ENCODE measurements around the gene IFNA7.
"Not testable (repeated sequence)": the region's sequence is repeated elsewhere in the genome, so short reads cannot be mapped to it uniquely, and the experiment has no call there.

Gene IFNA7

GRCh38 chr9:21233258-21233657, 31.3 kb upstream of the IFNA7 start:
- DNase-seq (ENCODE audit: insufficient read length, low spot score) (no peak), FAIRE-seq (no peak)
- no peak for TF ChIP-seq CTCF (IDR thresholded peaks at IDR 0.05; ENCODE audit: insufficient read depth, missing control alignments)

- TF ChIP-seq CTCF (IDR thresholded peaks at IDR 0.05; ENCODE audit: insufficient read depth, missing control alignments): no peak
- DNase-seq (ENCODE audit: insufficient read length, low spot score) (no peak), FAIRE-seq (no peak)
Measured at GRCh38 chr9:21228122-21228521, 26.1 kb upstream of the IFNA7 start, which contains the start of gene IFNA17. Gene IFNA17, minus strand, starts transcription at chr9:21228222. Its CDS starts 49 bp downstream, at chr9:21228173.

GRCh38 chr9:21217211-21217610, 15.2 kb upstream of the IFNA7 start, which contains the start of gene IFNA16:
Gene IFNA16, minus strand, starts transcription at chr9:21217311. Its CDS starts 6 bp downstream, at chr9:21217305.
- FAIRE-seq; DNase-seq (ENCODE audit: insufficient read length, low spot score): not testable (repeated sequence)

GRCh38 chr9:21213411-21214326, 11.7 kb upstream of the IFNA7 start:
- TF ChIP-seq CTCF (IDR thresholded peaks at IDR 0.05; ENCODE audit: insufficient read depth, missing control alignments): peak; percentile 48
- not testable (repeated sequence) for DNase-seq (ENCODE audit: insufficient read length, low spot score); FAIRE-seq

GRCh38 chr9:21212160-21212559, 10.2 kb upstream of the IFNA7 start:
- FAIRE-seq; DNase-seq (ENCODE audit: insufficient read length, low spot score): not testable (repeated sequence)

- not testable (repeated sequence) for FAIRE-seq; DNase-seq (ENCODE audit: insufficient read length, low spot score)
Measured at GRCh38 chr9:21210782-21211181, 8.8 kb upstream of the IFNA7 start.

GRCh38 chr9:21210311-21210710, 8.3 kb upstream of the IFNA7 start:
- DNase-seq (ENCODE audit: insufficient read length, low spot score) (no peak), FAIRE-seq (no peak)
- no peak for TF ChIP-seq CTCF (IDR thresholded peaks at IDR 0.05; ENCODE audit: insufficient read depth, missing control alignments)

GRCh38 chr9:21207043-21207442, 5.0 kb upstream of the IFNA7 start, which contains the start of gene IFNA10:
Gene IFNA10, minus strand, starts transcription at chr9:21207143. Its CDS starts 46 bp downstream, at chr9:21207097.
- FAIRE-seq; DNase-seq (ENCODE audit: insufficient read length, low spot score): not testable (repeated sequence)

GRCh38 chr9:21205204-21205603, 3.2 kb upstream of the IFNA7 start:
- no peak for FAIRE-seq
- no peak for TF ChIP-seq CTCF (IDR thresholded peaks at IDR 0.05; ENCODE audit: insufficient read depth, missing control alignments)
- DNase-seq (ENCODE audit: insufficient read length, low spot score): no peak

All from D721Med (cell line).